NCI-H510A treated with DMSO at 0.1 percent for 48 hours (cell line): ENCODE measurements around the gene CCNQ.

Experiments used
- DNase-seq: peaks from one replicate; lab custom pipeline; 2025; lab: John Stamatoyannopoulos, UW

Gene CCNQ

DNA sequence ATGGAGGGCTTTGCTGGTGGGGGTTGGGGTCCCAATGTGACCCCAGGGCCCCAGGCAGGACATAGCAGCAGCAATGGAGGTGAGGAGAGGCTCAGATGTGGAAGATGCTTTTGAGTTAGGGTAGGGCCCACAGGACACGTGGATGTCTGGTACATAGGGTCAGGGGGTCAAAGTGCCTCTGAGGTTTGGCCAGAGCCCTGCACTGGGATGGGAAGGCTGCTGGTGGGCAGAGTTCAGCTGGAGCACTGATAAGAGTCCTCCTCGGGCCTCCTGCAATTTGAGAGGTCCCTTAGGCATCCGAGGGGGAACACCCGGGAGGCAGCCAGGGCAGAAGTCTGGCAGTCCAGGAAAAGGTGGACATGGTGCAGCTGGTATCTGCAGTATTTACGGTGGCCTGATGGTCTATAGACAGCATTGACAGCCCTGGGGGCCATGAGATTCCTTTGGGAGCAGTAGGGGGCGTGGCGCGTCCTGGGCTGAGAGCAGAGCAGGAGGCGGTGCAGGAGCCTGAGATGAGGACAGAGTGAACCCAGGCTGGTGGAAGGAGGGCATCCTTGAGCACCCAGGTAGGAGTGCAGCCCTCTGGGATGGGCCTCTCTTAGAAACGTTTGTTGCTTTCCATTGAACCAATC is 22.6 kb downstream of the CCNQ start:
- no peak for DNase-seq

DNA sequence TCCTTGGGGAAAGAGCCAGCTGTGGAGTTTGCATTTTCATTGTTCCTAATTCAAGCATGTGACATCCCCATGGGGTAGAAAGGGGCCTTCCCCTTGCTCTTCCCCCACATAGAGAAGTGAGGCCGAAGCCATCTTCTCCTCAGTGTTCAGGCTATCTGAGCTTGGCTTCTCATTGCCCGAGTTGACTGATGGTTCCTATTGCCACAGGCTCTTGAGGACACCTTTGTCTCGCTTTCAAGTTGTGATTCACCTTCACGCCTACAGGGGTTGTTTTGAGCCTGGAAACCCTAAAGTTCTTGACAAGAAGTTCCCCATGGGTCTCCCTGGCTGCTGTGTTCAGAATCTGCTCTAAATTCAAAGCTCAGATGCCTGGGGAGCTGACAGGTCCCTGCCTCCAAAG is 25.0 kb downstream of the CCNQ start:
- no peak for DNase-seq

DNA sequence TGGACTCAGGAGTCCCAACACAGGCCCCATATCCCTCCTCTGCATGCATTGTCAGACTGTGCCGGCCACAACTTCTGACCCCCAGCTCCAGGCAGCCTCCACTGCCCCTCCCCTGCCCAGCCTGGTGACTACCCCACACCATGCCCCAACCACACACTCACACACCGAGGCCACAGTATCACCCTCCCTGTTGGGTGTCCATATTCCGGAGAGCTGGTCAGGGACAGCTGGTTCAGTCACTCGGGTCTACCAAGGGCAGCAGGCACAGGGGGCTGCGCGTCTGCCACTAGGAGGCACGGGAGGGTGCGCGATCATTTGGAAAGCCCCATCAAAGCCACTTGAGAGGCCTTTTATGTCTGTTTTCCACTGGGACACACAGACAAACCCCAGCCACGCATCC is 26.3 kb downstream of the CCNQ start:
- no peak for DNase-seq

DNA sequence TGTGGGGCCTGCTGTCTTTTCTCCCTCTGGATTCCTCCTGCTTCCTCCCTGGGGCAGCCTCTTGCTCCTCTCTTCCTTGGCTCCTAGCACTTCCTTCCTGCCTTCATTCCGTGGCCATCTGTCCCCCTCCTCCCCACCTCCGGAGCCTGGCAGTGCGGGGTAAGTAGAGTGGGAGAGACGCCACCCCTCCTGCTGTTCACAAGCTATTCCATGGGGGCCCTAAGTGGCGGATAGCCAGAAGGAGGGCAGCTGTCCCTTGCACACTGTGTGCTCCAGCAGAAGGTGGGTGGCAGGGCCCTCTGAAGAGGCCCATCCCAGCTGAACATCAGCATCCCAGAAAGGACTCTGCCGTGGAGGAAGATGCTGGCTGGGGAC is 27.4 kb downstream of the CCNQ start:
- DNase-seq: no peak

DNA sequence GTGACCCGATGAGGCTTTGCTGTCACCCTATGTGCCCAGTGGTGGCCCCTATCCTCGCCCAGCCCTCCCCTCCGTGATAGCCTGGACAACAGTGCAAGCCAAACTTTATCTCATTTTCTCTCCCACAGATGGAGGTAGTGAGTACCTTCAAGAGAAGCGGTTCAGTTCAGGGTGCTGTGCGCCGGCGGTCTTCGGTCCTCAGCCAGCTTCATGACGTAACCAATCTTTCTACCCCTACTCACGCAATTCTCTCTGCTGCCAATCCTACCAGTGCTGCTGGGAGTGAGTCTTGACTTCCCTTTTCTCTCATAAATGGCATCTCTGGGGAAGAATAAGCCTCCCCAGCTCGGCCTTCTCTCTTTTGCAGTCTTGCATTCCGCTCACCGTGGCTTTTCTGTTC is 29.5 kb downstream of the CCNQ start:
- no peak for DNase-seq

DNA sequence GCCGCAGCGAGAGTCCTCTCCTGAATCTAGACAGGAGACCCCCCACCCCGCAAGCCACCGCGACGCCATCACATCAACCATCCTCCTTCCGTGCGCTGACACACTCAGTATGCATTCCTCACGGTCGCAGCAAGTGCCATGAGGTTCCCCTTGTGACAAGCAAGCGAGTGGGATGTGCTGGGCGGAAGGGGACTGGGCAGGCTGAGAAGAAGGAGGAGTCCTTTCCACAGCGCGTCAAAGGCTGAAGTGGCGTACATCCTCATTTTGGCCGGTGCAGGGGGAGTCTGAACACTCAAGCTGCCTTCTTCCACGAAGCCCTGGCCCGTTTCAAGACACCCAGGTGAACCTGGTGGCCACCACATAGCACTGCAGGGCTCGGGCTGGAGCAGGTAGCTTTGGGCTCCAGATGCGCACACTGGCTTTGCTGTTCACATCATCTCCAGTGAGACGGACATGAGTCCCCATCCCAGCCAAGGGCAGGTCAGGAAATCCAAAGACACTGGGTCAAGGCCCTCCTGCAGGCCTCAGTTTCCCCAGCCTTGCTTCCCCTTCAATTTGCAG is 30.4 kb downstream of the CCNQ start:
- no peak for DNase-seq

DNA sequence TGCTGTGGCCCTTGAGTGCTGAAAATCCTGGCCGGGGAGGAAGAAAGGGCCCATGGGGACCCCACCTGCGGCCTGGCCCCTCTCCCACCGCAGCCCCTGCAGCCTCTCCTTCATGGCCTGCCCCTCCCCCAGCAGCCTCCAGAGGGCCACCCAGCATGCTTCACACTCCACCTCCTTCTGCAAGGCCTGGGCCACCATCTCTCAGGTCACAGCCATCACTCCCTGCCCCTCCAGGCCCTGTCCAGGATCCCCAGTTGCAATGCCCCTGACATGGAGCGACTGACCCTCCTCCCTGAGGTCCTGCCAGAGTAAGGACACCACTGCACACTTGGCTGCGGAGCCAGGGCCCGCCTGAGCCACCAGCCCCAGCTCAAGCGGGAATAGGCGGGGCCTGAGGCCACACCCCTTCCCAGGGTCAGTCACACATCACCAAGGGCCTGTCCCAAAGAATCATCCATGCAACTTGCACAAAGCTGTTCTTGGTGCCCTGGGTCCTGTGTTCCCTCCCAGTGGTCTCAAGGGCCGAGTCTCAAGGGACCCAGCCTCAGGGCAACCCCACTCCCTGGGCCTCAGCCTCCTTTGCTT is 32.9 kb downstream of the CCNQ start:
- no peak for DNase-seq

DNA sequence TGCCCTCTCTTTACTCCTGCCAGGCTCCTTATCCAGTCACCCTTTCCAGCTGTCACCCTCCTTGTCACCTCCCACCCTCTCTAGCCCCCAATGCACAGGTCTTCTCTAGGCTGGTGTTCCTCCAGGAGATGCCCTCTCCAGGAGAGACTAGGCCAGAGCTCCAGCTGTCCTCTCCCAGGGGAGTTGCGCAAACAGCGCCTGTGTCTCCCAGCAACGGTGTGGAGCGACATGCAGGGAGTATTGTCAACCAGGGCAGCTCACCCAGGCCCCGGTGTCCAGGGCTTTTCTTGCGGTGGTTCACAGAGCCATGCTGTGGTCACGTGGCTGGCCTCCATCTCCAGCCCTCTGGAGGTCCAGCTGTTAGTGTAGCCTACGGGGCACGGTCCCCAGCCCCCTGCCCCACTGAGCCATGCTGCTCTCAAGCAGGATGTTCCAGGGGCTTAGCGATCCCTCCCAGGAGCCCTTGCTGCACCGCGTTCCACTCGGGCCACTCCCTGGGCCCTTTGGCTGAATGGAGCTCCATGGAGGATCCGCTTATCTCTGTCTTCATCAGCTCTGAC is 34.8 kb downstream of the CCNQ start:
- no peak for DNase-seq

DNA sequence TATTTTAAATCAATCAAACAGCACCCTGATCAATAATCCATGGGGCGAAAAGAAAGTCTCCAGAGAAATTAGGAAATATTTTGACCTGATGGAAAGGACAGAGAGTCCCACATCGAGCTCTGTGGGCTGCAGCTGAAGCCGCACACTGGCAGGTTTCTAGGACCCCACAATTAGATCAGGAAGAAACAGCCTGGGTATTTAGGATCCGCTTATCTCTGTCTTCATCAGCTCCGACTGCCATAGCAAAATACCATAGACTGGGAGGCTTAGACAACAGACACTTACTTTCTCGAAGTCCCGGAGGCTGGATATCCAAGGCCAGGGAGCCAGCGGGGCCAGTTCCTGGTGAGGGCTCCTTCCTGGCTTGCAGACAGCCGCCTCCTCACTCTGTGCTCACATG is 36.4 kb downstream of the CCNQ start:
- DNase-seq: no peak

DNA sequence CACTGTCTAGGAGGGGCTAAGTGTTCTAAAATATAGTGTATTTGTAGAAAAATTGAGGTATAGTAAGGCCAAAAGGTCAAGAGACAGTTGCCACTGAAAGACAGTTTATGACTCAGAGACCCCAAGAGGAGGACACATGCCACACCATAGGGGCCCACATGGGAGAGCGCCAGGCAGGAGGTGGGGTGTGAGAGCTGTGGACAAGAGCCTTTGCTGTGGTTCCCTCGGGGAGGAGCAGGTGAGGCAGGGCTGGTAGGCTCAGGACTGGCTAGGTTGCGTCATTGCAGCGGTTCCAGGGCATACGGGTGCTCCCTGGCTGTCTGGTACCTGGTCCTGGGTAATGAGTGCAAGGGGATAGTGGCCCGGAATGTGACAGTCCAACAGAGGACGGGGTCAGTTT is 37.6 kb downstream of the CCNQ start:
- DNase-seq: no peak

DNA sequence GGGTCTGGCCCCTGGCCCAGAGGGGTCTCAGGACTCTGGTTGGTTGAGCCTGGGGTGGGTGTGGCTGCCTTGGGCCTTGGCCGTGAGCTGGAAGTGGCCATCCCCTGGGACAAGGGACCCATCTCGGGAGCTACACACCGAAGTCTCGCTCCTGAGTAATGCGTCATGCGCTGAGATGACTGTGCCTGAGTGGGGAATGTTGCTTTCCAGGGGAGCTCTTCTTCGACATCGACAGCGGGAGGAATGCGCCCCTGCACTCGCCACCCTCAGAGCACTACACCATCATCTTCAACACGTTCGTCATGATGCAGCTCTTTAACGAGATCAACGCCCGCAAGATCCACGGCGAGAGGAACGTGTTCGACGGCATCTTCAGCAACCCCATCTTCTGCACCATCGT is 38.5 kb downstream of the CCNQ start:
- DNase-seq: no peak

DNA sequence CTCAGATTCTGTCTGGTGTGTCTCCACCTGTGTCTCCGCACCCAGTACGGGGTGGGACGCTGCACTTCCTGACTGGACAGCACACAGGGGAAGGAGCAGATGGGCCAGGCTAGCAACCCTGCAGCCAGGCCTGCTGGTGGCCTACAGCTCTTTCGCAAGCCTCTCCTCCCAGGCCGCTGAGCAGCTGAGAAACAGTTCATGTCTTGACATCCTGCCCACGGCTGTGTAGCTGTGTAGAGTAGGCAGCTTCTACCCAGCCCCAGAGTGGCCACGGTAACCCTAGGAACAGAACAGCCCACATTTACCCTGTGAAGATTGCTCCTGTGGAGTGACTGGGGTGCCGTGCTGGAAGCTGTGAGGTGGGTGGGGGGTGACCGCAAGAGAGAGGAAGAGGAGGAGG is 38.9 kb downstream of the CCNQ start:
- no peak for DNase-seq

DNA sequence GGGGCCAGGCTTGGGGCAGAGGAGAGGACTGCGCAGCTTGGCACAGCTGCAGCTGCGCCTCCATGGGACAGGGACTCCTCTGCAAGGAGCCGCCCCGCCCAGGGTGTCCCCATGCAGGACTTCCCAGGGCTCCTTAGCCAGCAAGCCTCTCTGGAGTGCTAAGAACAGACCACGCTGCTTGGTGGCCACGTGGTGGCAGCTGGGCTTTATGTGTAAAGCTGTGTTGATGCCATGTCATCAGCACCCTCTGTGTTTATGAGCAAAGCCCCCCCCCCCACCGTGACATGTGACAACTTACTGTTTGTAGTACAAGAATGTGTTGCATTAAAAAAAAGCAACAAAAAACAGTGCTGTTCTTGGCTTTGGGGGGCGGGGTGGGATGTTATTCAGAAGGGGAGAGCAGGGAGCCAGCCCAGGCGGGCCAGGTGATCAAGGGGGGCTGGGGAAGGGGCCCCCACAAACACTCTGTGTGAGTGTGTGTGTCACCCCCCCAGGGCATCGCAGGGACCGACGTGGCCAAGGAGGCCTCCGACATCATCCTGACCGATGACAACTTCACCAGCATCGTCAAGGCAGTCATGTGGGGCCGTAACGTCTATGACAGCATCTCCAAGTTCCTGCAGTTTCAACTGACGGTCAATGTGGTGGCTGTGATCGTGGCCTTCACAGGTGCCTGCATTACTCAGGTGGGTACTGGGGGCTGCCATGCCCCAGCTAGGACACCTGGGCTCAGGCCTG is 41.2 kb downstream of the CCNQ start:
- DNase-seq: no peak

DNA sequence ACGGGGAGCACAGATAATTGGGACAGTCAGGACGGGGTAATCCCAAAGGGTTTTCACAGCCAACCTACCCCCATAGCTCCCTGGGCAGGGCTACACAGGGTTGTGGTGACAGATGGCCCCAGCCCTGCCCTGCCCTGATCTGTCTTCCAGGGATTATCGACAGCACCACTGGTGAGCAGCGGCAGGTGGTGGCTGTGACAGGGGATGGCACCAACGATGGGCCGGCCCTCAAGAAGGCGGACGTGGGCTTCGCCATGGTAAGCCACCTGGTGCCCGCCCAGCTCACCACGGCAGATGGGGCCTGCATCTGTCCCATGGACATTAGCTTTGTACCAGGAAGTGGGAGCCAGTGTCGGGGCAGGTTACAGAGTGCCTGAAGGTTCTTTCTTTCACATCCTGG is 42.2 kb downstream of the CCNQ start:
- DNase-seq: no peak

DNA sequence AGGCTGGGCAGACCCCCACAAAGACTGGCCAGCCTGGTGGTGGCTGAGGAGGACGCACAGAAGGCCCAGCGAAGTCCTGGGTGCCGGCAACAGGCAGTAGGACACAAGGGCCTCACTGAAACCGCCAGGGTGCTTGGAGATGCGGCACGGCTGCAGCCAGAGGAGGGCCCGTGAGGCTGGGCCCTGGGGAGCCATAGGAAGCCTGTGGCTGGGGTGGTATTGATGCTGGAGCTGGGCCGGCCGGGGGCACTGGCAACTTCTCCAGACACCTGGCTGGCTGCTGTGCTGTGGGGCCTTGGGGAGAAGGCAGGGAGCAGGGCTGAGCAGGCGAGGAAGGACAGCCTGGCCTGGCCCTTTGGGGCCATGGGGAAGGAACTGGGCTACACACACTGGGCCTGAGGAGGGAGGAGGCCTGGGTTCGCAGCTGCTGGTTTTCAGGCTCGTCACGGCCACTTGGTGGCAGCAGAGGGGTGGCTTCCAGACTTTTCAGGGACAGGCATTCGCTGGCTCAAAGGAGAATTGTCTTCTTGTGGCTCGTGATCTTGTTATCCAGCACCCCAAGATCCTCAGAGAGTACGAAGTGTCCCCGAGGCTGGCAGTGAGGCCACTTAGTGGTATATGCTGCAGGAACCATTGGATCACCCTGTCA is 44.3 kb downstream of the CCNQ start:
- DNase-seq: peak; percentile 14

DNA sequence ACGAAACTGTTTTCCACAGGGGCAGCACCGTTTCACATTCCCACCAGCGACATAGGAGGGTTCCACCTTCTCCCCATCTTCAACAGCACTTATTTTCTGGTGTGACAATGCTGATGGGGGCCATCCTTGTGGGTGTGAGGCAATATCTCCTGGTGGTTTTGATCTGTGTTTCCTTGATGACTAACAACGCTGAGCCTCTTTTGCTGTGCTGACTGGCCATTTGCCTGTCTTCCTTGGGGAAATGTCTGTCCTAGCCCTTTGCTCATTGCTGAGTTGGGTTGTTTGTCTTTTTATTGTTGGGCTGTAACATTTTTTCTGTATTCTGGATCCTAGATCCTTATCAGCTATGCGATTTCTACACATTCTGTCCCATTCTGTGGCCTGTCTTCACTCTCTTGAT is 47.8 kb downstream of the CCNQ start:
- no peak for DNase-seq

DNA sequence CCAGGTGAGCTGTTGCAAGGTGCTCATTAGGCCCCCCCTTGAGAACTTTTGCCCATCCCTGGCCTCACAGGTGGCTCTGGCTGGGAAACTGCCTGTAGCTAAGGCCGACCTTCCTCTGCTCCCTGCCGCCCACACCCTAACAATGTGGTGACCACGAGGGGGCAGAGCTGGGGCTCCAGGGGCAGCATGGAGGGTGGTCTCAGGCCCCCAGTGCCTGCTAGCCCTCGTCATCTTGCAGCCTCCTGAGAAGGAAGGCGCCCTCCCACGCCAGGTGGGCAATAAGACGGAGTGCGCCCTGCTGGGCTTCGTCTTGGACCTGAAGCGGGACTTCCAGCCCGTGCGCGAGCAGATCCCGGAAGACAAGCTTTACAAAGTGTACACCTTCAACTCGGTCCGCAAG is 49.1 kb downstream of the CCNQ start:
- no peak for DNase-seq

DNA sequence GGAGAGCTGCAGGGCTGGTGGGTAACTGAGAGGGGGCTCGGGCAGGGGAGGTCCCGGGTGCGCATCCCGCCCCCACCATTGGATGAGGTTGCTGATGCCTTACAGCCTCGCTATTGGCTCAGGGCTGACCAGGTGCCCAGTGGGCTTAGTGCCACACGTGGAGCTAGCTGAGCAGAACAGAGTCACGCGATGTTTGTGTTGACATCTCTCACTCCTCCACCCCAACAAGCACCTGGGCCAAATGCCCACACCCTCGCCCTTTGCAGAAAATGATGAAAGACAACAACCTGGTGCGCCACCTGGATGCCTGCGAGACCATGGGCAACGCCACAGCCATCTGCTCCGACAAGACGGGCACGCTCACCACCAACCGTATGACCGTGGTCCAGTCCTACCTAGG is 49.7 kb downstream of the CCNQ start:
- DNase-seq: no peak

DNA sequence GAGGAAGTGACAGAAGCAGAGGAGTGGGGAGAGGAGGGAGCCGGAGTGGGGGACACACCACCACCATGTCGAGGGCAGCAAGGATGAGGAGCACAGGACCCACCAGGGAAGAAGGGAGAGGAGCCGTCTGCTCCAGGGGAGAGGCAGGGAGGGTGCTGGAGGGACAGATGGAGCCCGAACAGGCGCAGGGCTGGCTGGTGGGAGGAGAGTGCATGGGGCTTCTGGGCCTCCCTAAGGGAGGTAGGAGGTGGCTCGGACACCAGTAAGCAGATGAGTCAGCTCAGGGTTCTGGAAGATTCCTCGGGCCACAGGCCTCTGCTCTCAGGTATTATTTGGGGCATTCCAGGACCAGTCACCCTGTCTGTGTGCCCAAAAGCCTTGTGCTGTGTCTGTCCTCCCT is 51.7 kb downstream of the CCNQ start:
- no peak for DNase-seq

DNA sequence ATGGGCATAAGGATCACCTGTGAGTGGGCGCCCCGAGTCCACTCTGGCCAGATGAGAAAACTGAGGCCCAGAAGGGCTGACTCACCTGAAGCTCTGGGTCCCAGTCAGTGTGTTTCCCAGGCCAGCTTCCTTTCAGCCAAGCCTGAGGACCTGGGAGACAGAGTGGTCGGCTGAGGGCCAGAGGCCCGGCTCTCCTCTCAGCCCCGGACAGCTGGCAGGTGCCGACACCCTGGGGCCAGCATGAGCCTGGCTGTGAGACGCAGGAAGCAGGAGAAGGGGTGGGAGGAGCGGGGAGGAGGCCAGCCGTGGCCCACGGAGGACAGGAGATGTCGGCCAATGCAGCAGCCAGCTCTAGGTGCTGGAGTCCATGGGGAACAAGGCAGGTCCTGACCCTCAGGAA is 52.6 kb downstream of the CCNQ start:
- no peak for DNase-seq

DNA sequence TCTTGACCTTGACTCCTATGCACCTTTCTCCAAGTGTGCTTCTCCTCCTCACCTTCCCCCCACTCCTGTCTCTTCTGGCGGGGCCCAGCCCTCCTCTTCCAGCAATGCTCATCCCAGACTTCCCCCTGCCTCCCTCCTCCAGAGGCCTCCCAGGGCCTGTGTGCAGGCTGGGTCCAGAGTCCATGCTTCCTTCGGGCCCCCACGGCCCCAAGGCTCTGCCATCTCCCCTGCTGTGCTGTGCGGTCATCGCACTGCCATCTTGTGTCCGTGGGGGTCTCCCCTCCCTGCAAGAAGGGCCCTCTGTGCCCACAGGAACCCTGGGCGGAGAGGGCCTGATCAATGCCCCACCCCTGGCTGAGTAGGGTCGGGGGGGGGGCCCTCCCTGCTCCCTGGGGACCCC is 54.2 kb downstream of the CCNQ start:
- no peak for DNase-seq

DNA sequence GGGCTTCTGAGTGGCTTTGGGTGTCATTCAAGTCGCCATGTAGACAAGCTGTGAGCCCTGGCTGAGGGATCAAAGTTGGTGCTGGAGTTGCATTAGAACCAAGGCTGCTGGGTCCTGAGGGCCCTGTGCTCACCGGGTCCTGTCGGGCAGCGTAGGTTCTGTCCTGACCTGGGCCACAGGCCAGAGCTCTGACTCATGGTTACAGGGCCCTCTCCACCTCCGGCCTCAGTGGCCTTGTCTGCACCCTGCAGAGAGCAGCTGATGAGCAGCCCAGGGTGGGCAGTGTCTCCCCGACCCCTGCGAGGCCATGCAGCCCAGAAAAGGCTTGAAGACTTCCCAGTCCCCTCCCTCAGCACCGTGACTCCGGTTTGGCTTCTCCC is 59.0 kb downstream of the CCNQ start:
- no peak for DNase-seq
